Fibroblast of gingiva (primary cell): ENCODE measurements around the gene TYMP.
"Not testable (repeated sequence)": the region's sequence is repeated elsewhere in the genome, so short reads cannot be mapped to it uniquely, and the experiment has no call there.

Experiments used
- DNase-seq: peaks from one replicate; pipeline ENCODE4 v3.0.0-alpha.2; 2011; ENCODE audit warnings: low read depth

The TYMP gene

DNA sequence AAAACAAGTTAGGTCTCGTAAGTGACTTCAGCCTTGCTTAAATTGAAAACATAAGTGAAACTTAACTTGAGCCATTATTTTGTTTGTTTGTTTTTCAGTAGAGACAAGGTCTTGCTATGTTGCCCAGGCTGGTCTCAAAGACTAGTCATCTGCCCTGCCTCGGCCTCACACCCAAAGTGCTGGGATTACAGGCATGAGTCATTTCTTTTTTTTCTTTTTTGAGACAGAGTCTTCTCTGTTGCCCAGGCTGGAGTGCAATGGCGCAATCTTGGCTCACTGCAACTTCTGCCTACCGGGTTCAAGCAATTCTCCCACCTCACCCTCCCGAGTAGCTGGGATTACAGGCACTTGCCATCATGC lies 11.8 kb upstream of the TYMP start:
- DNase-seq = peak; percentile 98

DNA sequence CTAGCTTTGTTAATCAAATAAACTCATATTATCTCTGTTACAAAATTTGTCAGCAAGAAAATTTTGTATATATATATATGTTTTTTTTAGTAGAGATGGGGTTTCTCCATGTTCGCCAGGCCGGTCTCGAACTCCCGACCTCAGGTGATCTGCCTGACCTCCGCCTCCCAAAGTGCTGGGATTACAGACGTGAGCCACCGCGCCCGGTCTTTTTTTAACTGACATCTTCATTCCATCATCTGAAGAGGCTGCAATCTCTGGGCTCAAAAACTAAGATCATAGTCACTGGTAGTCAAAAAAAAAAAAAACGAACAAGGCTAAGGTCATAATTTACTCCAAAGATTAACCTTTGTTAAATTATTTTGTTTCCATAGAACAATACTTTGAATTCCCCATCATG lies 10.6 kb upstream of the TYMP start:
- no peak for DNase-seq

DNA sequence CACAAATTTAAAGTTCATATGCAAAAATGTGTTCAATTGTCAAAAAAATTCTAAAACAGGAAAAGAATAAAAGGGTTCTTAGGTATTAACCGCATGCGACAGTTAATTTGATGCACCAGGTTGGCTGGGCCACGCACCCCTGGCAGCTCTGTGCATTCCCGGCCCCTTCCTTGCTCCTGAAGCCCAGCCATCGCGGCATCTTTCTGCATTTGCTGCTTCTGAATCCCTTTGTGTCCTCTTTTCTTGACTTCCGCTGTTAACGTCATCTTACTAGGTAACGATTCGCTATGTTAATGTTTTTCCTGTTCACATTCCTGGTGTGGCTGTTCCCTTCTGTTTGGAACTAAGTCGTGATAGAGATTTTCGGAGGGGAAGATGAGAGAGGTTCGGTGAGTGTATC lies 8.0 kb upstream of the TYMP start:
- DNase-seq = no peak

DNA sequence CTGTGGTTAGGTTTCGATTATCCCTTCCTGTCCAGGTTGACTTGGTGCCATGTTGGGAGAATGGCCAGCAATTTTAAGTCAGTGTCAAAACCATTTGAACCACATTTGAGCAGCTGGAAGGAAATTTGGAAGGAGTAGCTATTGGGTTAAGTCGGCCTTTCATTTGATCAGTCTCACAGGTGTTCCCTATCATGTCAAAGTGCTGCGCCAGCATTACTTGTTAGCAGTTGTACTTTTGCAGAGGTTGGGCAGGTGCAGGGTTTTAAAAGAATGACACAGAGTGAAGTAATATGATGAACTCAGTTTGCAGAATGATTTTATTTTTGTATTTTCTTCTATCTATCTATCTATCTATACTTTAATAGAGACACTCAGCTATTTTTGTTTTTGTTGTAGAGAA lies 6.4 kb upstream of the TYMP start:
- DNase-seq = no peak

DNA sequence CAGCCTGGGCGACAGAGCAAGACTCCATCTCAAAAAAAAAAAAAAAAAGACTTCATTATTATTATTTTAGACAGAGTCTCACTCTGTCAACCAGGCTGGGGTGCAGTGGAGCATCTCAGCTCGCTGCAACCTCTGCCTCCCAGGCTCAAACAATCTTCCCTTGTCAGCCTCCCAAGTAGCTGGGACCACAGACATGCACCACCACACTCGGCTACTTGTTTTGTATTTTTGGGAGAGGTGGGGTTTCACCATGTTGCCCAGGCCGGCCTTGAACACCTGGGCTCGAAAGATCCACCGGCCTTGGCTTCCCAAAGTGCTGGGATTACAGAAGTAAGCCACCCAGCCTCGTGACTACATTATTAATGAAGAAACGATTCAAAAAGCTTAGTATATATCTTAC lies 5.3 kb upstream of the TYMP start:
- no peak for DNase-seq

DNA sequence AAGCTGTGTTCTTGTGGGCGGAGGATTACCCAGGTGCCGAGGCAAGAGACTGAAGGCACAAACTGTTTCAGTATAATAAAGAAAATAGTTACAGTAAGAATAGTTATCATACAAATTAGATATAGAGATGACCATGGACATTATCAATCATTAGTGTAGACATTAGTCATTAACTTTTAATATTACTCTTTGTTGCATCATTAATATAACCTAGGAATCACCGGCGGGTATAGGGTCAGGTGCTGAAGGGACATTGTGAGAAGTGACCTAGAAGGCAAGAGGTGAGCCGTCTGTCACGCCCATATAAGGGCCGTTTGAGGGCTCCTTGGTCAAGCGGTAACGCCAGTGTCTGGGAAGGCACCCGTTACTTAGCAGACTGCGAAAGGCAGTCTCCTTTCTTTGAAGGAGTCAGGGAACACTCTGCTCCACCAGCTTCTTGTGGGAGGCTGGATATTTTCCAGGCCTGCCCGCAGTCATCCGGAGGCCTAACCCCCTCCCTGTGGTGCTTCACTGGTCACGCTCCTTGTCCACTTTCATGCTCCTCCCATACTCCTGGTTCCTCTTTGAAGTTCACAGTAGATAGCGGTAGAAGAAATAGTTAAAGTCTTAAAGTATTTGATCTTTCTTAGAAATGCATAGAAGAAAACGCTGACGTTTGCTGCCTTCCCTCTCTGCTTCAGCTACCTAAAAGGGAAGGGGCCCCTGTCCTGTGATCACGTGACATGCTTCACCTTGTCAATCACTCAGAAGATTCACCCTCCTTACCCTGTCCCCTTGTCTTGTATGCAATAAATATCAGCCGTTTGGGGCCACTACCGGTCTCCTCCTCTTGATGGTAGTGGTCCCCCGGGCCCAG lies 4.3 kb upstream of the TYMP start:
- DNase-seq = not testable (repeated sequence)

DNA sequence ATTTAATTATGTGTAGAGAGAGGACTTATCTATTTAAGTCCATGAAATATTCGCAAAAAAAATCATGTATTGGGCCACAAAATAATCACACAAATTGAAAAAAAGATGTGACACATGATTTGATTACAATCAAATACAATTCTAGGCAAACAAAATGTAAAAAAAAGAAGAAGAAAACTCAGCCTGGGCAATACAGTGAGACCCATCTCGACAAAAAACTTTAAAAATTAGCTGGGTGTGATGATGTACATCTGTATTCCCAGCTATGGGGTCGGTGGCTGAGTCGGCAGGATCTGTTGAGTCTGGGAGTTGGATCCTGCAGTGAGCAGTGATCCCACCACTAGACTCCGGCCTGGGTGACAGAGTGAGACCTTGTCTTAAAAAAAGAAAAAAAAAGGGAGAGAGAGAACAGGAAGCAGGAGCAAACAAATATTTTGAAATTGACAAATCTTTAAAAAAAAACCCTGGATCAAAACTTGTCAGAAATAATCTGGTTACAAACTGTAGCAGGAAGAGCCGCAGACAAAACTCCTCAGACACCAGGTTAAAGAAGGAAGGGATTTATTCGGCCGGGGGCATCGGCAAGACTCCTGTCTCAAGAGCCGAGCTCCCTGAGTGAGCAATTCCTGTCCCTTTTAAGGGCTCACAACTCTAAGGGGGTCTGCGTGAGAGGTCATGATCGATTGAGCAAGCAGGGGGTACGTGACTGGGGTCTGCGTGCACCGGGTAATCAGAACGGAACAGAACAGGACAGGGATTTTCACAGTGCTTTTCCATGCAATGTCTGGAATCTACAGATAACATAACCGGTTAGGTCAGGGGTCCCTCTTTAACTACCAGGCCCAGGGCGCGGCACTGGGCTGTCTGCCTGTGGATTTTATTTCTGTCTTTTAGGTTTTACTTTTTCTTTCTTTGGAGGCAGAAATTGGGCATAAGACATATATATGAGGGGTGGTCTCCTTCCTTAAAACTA lies 3.3 kb upstream of the TYMP start:
- no peak for DNase-seq

DNA sequence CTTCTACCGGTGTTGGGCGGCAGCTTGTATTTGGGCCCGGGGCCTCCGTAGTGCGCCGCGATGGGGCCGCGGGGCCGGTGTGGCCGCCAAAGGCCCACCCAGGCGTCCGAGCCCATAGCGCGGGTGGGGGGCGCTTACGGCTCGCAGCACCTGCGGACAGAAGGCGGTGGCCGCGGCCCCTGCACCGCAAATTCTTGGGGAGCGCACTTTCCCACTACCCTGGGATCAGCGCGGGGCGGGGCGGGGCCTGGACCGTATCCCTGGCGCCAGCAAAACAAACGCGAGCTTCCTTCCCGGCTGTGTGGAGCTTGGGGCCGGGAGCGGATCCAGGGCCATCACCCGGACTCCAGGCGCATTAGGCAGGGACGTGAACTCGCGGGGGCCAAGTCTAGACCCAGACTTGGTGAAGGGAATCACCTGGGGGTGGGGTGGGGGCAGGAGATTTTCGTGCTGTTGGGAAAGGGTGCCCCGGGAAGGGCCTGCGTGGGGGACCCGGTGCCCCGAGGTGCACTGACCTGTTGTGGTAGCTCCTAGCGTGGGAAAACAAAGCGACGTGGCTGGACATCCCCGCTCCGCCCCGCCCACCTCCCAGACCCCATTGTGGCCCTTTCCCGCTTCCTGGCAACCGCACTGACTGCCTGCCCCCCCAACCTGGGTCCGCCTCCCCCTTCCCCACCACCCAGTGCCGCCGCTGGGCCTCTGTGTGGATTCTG lies 2.3 kb upstream of the TYMP start:
- DNase-seq = peak; percentile 74

DNA sequence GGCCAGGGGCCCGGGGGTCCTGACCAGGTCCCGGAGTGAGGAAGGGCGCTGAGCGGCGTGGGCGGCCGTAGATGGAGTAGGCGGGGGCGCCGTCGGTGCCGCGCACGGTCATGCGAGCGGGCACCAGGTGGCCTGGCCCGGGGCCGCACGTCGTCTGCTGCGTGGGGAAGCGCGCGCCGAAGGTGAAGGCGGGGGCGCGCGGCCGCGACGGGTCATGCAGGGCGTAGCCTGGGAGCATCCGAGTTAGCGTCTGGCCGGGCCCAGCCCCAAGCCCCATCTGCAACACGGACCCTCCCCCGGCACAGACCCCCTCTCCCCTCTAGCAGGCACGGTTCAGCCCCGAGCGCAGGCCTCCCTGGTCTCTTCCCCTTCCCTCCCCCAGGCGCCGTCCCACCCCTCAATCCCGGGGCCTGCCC lies 1.7 kb upstream of the TYMP start:
- no peak for DNase-seq

DNA sequence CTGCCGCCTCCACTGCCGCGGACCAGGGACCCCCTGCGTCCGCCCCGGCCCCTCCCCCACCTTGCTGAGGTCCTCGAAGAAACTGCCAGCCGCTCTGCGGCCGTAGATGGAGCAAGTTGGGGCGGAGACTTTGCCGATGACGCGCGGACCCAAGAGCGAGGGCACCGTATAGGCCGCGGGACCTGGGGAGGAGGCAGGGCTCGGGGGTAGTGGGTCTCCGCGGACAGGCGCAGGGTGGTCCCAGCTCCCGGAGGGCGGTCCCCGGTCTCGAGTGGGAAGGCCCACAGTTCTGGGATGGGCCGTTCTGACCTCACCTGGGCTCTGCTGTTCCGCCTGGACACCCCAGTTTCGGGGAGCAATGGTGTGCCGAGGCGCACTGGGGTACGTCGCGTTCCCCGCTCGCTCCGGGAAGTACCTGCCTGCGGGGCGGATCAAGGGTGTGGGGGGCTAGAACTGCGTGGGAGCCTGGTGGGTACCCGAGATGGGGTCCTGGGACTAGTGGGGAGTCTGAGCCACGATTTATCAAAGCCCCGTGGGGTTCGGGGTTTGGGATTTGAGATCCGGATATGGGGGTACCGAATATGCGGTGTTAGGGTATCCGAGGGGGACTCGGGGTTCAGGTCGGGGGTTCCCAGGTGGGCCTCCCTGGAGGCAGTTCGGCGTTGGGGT lies 1.2 kb upstream of the TYMP start:
- DNase-seq = peak; percentile 87

DNA sequence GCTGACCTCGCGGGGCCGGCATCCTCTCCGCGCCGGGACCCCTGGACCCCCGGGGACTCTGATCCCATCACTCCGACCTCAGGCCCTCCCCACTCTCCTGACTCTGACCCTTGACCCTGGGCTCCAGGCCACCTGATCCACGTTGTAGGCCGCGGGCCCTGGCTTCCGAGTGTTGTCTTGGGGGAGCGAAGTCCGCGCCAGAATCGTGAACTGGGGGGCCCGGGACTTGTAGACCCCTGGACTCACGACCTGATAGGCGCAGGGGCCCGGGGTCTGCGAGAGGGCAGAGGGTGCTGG lies 716 bp upstream of the TYMP start:
- DNase-seq = no peak

DNA sequence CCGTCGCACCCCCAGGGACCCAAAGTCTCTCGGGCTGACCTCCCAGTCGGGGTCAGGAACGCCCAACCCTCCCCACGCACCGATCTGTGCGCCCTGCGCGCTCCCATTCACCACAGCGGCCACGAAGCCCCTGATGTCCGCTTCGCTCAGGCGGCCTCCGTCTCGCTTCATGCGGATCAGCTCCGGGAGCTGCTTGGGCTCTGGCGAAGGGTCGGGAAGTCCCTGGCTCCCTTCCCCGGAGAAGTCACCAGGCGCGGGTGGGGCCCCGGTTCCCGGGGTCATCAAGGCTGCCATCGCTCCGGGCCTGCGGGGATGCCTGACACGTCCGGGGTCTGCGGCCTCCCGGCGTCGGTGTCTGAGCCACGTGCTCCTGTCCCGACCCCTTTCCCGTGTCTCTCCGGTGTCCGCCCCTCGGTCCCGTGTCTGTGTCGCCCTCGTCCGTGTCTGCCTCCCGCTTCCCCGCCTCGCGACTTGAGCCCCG lies 356 bp downstream of the TYMP start:
- no peak for DNase-seq

DNA sequence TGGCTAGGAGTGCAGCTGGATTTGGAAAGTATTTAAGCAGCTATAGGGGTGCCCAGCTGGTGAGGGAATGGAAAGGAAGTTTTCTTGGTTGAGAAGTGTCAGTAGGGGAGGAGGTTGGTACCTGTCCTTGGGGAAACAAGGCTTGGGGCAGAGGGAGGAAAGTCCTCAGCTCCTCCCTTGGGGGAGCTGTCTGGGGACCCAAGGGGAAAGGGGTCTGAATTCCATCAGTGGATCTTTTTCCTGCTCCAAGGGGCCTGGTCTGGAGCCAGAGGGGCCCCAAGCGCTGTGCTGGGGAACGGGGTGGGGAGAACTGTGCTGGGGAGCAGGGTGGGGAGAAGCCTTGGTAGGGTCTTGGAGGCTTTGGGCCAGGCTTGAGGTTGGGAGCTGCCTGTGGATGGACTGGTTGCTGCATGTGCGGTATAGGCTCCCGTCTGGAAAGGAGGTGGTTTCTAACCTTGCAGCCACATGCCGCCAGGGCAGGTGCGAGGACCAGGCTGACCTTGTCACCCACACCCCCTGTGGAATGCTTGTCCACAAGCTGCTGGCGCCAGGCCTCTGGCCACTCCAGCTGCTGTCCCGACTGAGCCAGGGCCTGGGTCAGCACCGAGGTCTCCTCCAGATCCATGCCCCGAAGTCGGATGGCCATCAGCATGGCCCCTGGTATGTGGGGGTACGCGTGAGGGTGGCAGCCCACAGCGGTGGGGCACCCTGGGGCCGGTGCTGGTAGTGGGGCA lies 963 bp downstream of the TYMP start:
- no peak for DNase-seq

DNA sequence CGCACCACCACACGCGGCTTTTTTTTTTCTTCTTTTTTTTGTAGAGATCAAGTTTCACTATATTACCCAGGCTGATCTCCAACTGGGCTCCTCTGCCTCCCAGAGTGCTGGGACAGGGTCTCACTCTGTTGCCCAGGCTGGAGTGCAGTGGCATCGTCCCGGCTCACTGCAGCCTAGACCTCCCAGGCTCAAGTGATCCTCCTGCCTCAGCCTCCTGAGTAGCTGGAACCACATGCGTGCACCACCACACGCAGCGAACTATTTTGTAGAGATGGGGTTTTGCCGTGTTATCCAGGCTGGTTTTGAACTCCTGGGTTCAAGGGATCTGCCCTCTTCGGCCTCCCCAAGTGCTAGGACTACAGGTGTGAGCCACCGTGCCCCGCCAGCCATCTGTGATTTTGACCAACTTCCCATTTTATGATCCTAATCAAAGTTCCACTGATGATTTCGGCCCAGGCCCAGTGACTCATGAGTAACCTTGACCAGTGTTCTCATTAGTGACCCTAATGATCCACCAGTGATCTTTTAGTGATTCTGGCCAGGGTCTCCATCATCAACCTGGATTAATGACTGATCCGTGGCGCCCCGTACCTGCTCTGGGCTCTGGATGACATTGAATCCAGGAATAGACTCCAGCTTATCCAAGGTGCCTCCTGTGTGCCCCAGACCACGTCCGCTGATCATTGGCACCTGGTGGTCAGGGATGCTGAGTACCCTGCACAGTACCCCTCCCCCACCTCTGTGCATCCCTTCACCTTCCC lies 1.7 kb downstream of the TYMP start:
- DNase-seq = no peak

DNA sequence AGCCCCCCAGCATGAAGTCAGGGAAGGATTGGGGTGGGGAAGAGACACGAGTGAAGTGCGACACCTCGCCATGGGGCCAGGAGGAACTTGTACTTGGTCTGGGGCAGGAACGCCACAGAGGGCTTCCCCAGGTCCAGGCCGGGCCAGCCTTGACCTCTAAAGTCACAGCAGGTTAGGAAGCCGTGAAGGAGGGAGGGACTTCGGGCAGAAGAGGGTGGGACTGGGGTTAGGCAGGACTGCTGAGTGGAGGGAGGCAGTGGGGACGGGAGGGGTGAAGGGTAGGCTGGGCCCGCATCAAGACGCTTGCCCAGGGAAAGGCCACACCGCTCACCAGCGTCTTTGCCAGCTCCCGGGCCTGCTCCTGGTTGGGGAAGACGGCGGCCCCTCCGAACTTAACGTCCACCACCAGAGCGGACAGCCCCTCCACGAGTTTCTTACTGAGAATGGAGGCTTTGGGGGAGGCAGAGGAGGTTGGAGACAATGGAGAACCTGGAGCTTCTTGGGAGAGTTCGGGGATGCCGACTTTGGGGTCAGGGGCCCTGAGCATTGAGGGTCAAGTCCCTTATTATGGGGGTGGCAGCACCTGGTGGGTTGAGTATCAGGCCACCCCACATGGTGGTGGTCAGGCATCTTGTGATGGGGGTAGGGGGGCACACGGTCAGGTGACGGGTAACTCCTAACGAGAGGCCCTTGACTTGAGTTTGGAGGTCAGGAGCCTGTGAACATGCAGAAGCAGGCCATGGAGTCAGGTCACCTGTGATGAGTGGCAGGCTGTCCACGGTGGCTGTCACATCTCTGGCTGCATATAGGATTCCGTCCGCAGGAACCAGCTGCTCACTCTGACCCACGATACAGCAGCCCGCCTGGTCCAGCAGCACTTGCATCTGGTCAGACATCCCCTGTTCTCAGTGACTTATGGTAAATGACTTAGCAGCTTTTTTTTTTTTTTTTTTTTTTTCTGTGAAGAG lies 2.7 kb downstream of the TYMP start:
- peak; percentile 66 for DNase-seq

DNA sequence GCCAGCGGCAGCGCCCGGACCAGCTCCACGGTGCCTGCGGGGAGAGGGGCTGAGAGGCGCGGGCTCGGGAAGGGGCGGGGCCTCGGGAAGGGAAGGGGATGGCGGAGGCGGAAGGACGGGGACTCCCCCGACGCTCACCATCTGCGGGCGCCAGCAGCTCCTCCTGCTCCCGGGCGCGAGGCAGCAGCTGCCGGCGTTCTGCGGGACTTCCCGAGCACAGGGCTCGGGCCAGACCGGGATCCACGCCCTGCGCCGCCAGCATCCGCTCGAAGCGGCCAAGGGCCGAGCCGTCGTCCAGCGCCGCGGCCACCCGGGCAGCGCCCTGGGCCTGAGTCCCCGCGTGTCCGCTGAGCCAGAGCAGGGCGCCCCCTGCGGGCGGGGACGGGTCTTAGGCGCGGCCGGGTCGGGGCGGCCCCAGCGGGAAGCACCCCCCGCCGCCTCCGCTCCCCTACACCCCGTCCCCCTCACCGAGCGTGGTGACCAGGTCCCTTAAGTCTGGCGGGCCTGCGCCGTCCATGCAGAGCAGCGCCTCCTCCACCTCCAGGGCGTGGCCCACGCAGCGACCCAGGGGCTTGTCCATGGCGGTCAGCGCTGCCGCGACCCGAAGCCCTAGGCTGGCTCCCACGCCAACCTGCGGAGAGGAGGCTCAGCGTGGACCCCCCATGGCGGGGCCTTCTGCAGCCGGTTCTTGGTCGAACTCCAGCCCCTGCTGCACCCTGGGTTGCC lies 3.5 kb downstream of the TYMP start:
- DNase-seq = peak; percentile 79

DNA sequence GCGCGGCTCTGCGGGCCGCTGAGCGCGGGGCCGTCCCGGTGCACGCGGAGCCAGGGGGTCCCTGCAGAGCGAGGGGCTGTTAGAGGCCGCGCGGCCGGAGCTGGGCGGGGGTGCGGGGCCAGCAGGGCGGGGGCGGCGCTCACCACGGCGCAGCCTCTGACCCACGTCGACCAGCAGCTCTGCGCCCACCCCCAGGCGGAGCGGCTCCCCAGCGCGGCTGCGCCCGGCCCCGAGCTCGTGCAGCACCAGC lies 4.0 kb downstream of the TYMP start:
- DNase-seq = no peak

DNA sequence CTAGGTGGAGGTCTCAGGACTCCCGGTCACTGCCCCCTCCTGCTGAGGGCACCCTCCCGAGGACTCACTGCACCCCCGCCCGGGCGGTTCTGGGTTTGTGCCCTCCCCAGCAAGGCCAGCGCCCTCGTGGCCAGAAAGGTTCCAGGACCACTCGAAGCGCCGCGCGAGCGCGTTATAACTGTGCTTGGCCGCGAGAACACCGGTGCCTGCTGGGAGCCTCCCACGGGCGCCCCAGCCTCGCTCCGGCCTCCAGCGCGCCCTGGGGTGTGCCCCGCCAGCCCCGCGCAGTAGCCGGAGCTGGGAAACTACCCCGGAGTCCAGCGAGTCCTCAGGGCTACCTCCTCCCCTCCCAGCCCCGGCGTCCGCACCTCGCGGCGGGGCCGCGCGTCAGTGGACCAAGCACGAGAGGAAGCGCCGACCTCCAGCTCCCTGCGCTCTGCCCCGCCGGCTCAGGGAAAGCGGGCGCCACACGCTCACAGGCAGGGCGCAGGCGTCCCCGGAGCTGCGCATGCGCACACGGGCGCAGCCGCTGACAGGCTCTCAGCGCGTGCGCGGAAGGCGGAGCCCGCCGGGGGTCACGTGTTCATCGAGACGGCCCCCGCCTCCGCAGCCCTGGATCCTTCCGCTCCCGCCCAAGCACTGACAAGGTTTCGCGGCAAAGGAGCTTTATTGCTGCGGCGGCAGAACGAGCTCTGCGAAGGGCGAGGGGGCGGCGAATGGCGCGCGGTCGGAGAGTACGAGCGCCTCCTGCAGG lies 4.5 kb downstream of the TYMP start, which contains the start of gene SCO2:
Gene SCO2 (minus strand): TSS at position 495 of the 754 bp plus-strand sequence. CDS start 1,187 bp downstream, outside the sequence.
- peak; percentile 98 for DNase-seq
